Kidney (tissue), 14 donors: ENCODE results near the gene INO80D. TPM values are rescaled to one million over a fixed set of nuclear protein-coding genes. Genes with fewer than 3 reads are reported as not detected.

Experiments
- DNase-seq, 5 donors: peaks; one replicate each; pipeline ENCODE4 v3.0.0-alpha.2; 2013 to 2020
- FAIRE-seq: peaks from 2 replicates; lab custom pipeline; 2012; peaks lifted over from hg19 to GRCh38; lab: Jason Lieb, UNC
- H3K27ac ChIP-seq, 2 donors: one replicate each; pipeline ENCODE4 v1.7.0; 2013; ENCODE audit warnings: low read depth in 2 of 2, low read length in 2 of 2, inconsistent platforms in 1 of 2
- H3K27me3 ChIP-seq: one replicate; pipeline ENCODE4 v1.7.1; 2013; ENCODE audit warnings: low read length, inconsistent platforms; ENCODE audit not compliant: control insufficient read depth, insufficient read depth
- H3K36me3 ChIP-seq, 3 donors: one replicate each; pipeline versions ENCODE4 v1.7.0 to v1.7.1; 2013; ENCODE audit warnings: low read length in 3 of 3, control low read depth in 1 of 3, inconsistent platforms in 1 of 3; ENCODE audit not compliant: insufficient read depth in 3 of 3, control insufficient read depth in 2 of 3
- H3K4me1 ChIP-seq, 3 donors: one replicate each; pipeline versions ENCODE4 v1.7.0 to v1.7.1; 2013; ENCODE audit warnings: low read length in 3 of 3, inconsistent platforms in 1 of 3, low read depth in 1 of 3; ENCODE audit not compliant: control insufficient read depth in 2 of 3, insufficient read depth in 2 of 3
- H3K4me3 ChIP-seq, 3 donors: one replicate each; pipeline versions ENCODE4 v1.7.0 to v1.8.1; 2013; ENCODE audit warnings: low read length in 3 of 3, control low read depth in 1 of 3, inconsistent platforms in 1 of 3
- H3K9ac ChIP-seq, 3 donors: one replicate each; pipeline versions ENCODE4 v1.7.0 to v1.7.1; 2013; ENCODE audit warnings: low read length in 3 of 3, control low read depth in 1 of 3, inconsistent platforms in 1 of 3
- H3K9me3 ChIP-seq, 3 donors: one replicate each; pipeline versions ENCODE4 v1.7.0 to v1.7.1; 2013; ENCODE audit warnings: low read length in 3 of 3, control low read depth in 1 of 3, inconsistent platforms in 1 of 3; ENCODE audit not compliant: control insufficient read depth in 2 of 3, insufficient read depth in 1 of 3
- intact Hi-C: fragments of 100-400 bp; cut with DNase I; formaldehyde crosslinking; loops from one replicate; pipeline ENCODE4 v1.11.1; 2022
- polyA plus RNA-seq: library from polyadenylated mRNA; stranded (reverse); fragments of 350-450 nt; fragmentation: Illumina TruSeq; extraction: RNeasy Lipid Tissue Mini Kit (QIAGEN cat#74804); gene quantifications from one replicate; pipeline ENCODE4 v1.2.3, GENCODE V29; 2014; ENCODE audit warnings: low read depth, low replicate concordance; ENCODE audit not compliant: insufficient read depth
- total RNA-seq: library from RNA; stranded (reverse); fragmentation: NEBNext Ultra II Directional; extraction: Animal tissue kit (Norgen Biotek cat#: 25700); gene quantifications from one replicate; pipeline ENCODE4 v1.2.1, GENCODE V29; 2021
- TF ChIP-seq, protein P1 (sequence below): IDR thresholded peaks from 3 replicates; pipeline ENCODE4 v1.5.1; 2012; ENCODE audit warnings: mild to moderate bottlenecking, moderate library complexity, borderline replicate concordance; ENCODE audit not compliant: insufficient read depth; ENCODE audit errors: extremely low read depth
- donor health status: control.
- donor health status: control.
- donor health status: control.
- donor health status: control.
- donor health status: control.
- donor health status: DM: yes; HTN: yes; CAD: no.
- donor health status: Normal renal cell carcinoma (clear cell type).

The INO80D gene
- total and polyA plus RNA-seq, 2 donors from 2014 or later, result 1.7 to 29.9 TPM

GRCh38 chr2:206011795-206012194 is 74.2 kb downstream of the INO80D start:
- Histone ChIP-seq H3K27ac (no peak overlapping the region), H3K9me3 (no peaks in the 10 kb centered on the region), H3K4me1 (peaks cover 0 to 6% (median 3%) of the 10 kb centered on the region in 3 donors), H3K9ac (no peak overlapping the region), H3K27me3 (no peaks in the 10 kb centered on the region), H3K36me3 (peaks cover 5 to 20% (median 8%) of the 10 kb centered on the region in 3 donors), H3K4me3 (no peak overlapping the region)
- no peak for DNase-seq
- no peak for FAIRE-seq
- TF ChIP-seq, protein P1, sequence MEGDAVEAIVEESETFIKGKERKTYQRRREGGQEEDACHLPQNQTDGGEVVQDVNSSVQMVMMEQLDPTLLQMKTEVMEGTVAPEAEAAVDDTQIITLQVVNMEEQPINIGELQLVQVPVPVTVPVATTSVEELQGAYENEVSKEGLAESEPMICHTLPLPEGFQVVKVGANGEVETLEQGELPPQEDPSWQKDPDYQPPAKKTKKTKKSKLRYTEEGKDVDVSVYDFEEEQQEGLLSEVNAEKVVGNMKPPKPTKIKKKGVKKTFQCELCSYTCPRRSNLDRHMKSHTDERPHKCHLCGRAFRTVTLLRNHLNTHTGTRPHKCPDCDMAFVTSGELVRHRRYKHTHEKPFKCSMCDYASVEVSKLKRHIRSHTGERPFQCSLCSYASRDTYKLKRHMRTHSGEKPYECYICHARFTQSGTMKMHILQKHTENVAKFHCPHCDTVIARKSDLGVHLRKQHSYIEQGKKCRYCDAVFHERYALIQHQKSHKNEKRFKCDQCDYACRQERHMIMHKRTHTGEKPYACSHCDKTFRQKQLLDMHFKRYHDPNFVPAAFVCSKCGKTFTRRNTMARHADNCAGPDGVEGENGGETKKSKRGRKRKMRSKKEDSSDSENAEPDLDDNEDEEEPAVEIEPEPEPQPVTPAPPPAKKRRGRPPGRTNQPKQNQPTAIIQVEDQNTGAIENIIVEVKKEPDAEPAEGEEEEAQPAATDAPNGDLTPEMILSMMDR, result no peak
- intact Hi-C loops, result no loop called here

DNA sequence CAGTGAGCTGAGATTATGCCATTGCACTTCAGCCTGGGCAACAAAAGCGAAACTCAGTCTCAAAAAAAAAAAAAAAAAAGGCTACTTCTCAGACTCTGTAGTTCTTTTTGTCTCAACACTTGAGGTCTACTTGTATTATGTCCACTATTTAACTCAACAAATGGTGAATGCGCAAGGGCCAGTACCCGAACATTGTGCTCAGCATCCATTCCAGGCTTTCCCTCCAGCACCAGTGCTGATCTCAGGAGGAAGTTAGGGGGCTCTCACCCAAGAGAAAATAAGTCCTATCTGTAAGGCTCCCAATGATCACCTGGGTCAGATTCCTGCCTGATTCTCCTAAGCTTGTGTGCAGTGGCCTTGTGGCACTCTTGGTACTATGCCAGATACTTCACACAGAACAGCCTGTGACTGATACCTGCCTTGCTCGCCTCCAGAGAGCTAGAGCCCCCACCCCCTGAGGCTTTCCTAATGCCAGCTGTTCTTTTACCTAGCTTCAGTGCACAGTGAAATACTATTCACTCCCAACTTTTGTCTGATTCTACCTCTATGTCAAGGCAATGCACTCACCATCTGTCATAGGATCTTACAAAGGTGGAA is 74.9 kb downstream of the INO80D start:
- Histone ChIP-seq H3K9me3 (no peaks in the 10 kb centered on the region), H3K9ac (no peak overlapping the region), H3K4me1 (peaks cover 0 to 3% (median 3%) of the 10 kb centered on the region in 3 donors), H3K27ac (no peak overlapping the region), H3K36me3 (peaks cover 2 to 22% (median 6%) of the 10 kb centered on the region in 3 donors), H3K27me3 (no peaks in the 10 kb centered on the region), H3K4me3 (no peak overlapping the region)
- DNase-seq, result no peak
- no peak for FAIRE-seq
- intact Hi-C loops, result no loop called here
- TF ChIP-seq, protein P1, result no peak

DNA sequence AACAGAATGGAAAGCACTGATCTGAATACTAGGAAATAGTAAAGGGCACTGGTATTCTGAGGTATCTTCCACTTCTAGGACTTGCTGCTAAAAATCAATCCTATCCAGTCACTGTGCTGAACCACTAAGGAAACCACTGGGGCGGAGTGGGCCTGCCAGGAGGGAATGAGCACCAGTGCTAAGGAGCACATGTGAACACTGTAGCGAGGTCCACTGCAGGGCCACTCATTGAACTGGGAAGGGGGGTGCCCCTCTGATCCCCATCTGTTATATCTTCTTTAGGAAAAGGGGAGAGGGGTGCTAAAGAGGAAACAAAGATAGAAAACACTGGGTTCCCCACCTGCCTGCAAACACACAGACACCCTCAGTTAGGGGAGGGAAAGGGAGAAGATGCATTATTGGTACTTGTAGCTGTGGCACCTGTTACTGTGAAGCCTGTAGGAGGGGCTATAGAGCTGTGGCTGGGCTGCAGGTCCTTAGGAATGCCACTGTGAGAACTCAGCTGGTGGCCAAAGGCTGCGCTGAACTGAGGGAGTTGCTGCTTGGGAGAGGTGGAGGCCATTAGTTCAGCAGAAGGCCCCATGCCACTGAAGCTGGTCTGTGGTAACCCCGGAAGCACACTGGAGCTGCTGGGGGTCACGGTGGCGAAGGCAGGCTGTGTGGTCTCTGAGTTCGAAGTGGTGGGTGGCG is 81.8 kb downstream of the INO80D start:
- TF ChIP-seq, protein P1, result peak; percentile 54

More for the DNA sequence above, 81.8 kb downstream of the INO80D start:
- intact Hi-C loops, result no loop called here
- no peaks in the 10 kb centered on the region for H3K4me1 ChIP-seq
- peaks cover 7 to 36% (median 12%) of the 10 kb centered on the region in 3 donors for H3K36me3 ChIP-seq
- no peaks in the 10 kb centered on the region for H3K27me3 ChIP-seq
- no peak overlapping the region for H3K4me3 ChIP-seq
- no peak for FAIRE-seq
- no peak overlapping the region for H3K27ac ChIP-seq
- H3K9me3 ChIP-seq, result no peaks in the 10 kb centered on the region
- peak in 1 of 5 donors; percentile 29 for DNase-seq
- H3K9ac ChIP-seq, result no peak overlapping the region
